GM18870 (cell line): ENCODE measurements around the gene ABL1.

Experiments used
- ATAC-seq: cut with Tn5 transposase; IDR thresholded peaks from one replicate; pipeline ENCODE4 v1.9.1; 2021; ENCODE audit warnings: moderate library complexity; ENCODE audit not compliant: unreplicated experiment

Gene ABL1

GRCh38 chr9:130927995-130928900, 93.2 kb downstream of the ABL1 start:
- no peak for ATAC-seq

- ATAC-seq = no peak
These were observed 94.6 kb downstream of the ABL1 start for GRCh38 chr9:130929571-130930038.

- no peak for ATAC-seq
These were observed 95.2 kb downstream of the ABL1 start for GRCh38 chr9:130930132-130930803.

DNA sequence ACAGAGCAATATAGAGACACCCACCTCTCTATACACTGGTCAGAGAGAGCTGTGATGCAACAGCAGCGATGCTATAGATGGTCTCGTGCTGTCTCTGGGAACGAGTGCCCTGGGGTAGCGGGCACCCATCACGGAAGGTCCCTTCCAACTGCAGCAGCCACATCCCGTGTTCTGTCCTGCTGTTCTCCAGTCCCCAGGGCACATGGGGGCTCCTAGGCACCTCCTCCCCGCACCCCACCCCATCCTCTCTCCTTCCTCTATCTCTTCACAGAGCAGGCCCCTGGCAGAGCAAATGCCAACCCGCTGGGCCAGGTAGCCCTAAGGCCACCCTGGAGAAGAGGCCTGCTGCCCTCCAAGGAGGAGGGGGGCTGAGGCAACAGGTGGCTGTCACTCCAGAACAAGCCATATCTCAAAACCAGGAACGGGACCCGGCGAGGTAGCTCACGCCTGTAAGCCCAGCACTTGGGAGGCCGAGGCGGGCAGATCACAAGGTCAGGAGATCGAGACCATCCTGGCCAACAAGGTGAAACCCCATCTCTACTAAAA, 95.8 kb downstream of the ABL1 start:
- no peak for ATAC-seq

- ATAC-seq = no peak
These were observed 96.6 kb downstream of the ABL1 start for GRCh38 chr9:130931508-130932254.

- no peak for ATAC-seq
These were observed 97.4 kb downstream of the ABL1 start for GRCh38 chr9:130932255-130933079.

- no peak for ATAC-seq
These were observed 98.3 kb downstream of the ABL1 start for GRCh38 chr9:130933114-130934046.

- no peak for ATAC-seq
These were observed 99.2 kb downstream of the ABL1 start for GRCh38 chr9:130934246-130934645.

DNA sequence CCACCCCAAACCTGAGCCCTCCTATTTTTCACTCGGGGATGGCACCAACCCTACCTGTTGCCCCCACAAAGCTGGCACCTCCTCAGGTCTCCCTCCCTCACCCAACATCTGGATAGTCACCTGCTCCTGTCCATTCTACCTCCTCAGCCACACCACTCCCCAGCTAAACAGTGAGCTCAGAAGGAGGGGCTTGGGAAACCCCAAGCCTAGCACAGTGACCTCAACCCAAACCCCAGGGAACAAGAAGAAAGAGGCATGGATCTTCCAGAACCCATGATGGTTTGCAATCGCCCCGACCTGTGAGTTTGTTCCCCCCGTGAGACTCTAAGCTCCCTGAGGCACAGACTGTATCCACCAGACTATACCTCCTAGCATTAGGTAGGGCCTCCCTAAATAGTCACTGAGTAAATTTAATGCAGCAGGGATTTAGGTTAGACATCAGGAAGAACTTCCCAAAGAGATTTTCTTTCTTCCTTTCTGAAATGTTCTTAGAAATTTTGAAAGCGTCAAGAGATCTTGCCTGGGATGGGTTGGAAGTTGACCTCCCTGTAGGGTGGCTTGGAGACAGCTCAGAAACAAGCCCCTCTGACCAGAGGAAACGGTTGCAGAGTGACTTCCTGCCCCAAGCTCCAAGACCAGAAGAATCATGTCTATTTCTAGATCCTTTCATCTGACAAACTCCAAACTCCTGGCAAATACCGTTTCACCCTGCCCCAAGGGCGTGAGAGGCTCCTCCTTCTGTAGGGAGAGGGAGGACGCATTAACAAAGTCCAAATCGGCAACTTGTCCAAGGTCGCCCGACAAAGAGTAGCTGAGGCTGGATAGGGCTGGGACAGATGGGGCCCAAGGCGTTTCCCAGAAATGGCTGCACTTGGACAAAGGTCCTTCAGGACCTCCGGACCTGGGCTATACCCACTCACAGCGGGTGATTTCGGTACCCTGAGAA, 99.9 kb downstream of the ABL1 start:
- ATAC-seq = no peak

DNA sequence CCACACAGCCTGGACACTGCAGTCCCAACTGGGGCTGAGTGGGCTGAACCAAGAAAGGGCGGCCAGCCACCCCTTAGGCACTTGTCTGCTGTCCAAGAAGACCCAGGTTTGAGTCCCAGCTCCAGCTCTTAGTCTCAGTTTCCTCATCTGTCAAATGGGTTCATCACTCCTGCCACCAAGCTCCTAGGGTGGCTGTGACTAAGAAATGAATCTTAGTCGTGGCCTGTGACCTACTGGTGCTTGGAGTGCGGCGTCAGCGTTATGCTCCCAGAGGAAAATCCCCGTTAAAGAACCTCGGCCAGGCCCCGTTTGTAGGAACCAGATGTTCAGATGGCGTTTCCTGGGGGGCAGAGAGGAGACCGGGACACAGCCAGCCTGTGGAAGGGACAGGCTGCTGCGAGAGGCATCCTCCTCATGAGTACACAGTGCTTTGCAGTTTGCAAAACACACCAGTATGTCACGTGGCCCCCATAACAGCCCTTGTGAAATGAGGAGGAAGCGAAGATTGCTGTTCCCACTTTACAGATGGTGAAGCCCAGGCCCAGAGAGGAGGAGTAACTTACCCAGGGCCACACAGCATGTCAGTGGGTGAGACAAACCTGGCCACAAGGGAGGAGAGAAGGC, 100.7 kb downstream of the ABL1 start:
- ATAC-seq = no peak

GRCh38 chr9:130936285-130937117, 101.4 kb downstream of the ABL1 start:
- ATAC-seq = no peak
